SK-N-MC (cell line): ENCODE results near the gene SEM1.

Experiments used
- EZH2 ChIP-seq: fragments of 200-600 bp; sonication (generic); IDR thresholded peaks from one replicate; pipeline ENCODE4 v1.6.1; 2017; ENCODE audit warnings: antibody characterized with exemption
- POLR2AphosphoS5 ChIP-seq: IDR thresholded peaks from 2 replicates; pipeline ENCODE4 v1.6.1; 2012; ENCODE audit warnings: mild to moderate bottlenecking, low read depth, low read length, borderline replicate concordance

GRCh38 chr7:96701258-96701657 is 8.4 kb downstream of the SEM1 start:
- TF ChIP-seq EZH2 (no peak), POLR2AphosphoS5 (no peak)
